B cell (primary cell): Measurements from ENCODE around the gene DDX55. TPM values are rescaled to one million over a fixed set of nuclear protein-coding genes. Genes with fewer than 3 reads are reported as not detected.
"Not testable (repeated sequence)": the region's sequence is repeated elsewhere in the genome, so short reads cannot be mapped to it uniquely, and the experiment has no call there.

Experiments
- ATAC-seq: fragments of 200-7000 bp; cut with Tn5 transposase; one replicate; pipeline ENCODE4 v1.10.0; 2021; ENCODE audit warnings: low read depth, mild to moderate bottlenecking, moderate number of reproducible peaks, moderate library complexity
- CTCF ChIA-PET: fragments of 350-600 bp; sonication (Branson Sonifier 250); formaldehyde crosslinking; loops from one replicate; lab custom pipeline; 2021; ENCODE audit warnings: antibody characterized with exemption, inconsistent platforms; lab: Charles Lee
- POLR2A ChIA-PET: fragments of 350-600 bp; sonication (Branson Sonifier 250); formaldehyde crosslinking; loops from one replicate; lab custom pipeline; 2021; ENCODE audit warnings: antibody characterized with exemption; lab: Charles Lee
- DNase-seq: peaks from one replicate; pipeline ENCODE4 v3.0.0; 2013
- H2AFZ ChIP-seq: 2 replicates; pipeline ENCODE4 v1.6.1; 2012; ENCODE audit warnings: mild to moderate bottlenecking, low read depth, low read length; ENCODE audit not compliant: insufficient read depth, poor library complexity, severe bottlenecking
- H3K27ac ChIP-seq, 2 donors: 1 replicate in 1 of 2; 2 replicates in 1 of 2; pipeline ENCODE4 v1.5.1; 2012 to 2013; ENCODE audit warnings: low read length in 2 of 2, mild to moderate bottlenecking in 2 of 2, moderate library complexity in 1 of 2
- H3K27me3 ChIP-seq, 4 experiments: fragments of 200-600 bp in 1 of 4; sonication (generic) in 1 of 4; replicated peaks in 1 of 4; 1 replicate in 2 of 4; 2 replicates in 2 of 4; pipeline versions ENCODE4 v1.6.1 to v1.7.0; 2013 to 2016; ENCODE audit warnings: low read length in 3 of 4, mild to moderate bottlenecking in 2 of 4, mixed read lengths in 1 of 4, moderate library complexity in 1 of 4; ENCODE audit not compliant: insufficient read depth in 4 of 4, control insufficient read depth in 3 of 4; ENCODE audit errors: control extremely low read depth in 1 of 4
- H3K36me3 ChIP-seq, 2 experiments: replicated peaks in 1 of 2; 1 replicate in 1 of 2; 2 replicates in 1 of 2; pipeline versions ENCODE4 v1.6.1 to v1.7.1; 2013; ENCODE audit warnings: low read length in 1 of 2; ENCODE audit not compliant: insufficient read depth in 2 of 2, control insufficient read depth in 1 of 2; ENCODE audit errors: control extremely low read depth in 1 of 2, extremely low read depth in 1 of 2
- H3K4me1 ChIP-seq, 2 donors: fragments of 200-600 bp in 1 of 2; sonication (generic) in 1 of 2; 1 replicate in 1 of 2; 2 replicates in 1 of 2; pipeline versions ENCODE4 v1.5.1 to v1.6.1; 2013 to 2017; ENCODE audit warnings: low read length in 2 of 2; ENCODE audit not compliant: control insufficient read depth in 2 of 2, insufficient read depth in 2 of 2
- H3K4me2 ChIP-seq: replicated peaks from 2 replicates; pipeline ENCODE3; 2012; ENCODE audit warnings: mild to moderate bottlenecking, low read depth, low read length; ENCODE audit not compliant: poor library complexity, severe bottlenecking
- H3K4me3 ChIP-seq, 5 experiments: fragments of 200-600 bp in 1 of 5; sonication (generic) in 1 of 5; 1 replicate in 3 of 5; 2 replicates in 2 of 5; pipeline versions ENCODE4 v1.5.1 to v1.7.0; 2011 to 2016; ENCODE audit warnings: low read length in 4 of 5, mild to moderate bottlenecking in 4 of 5, low read depth in 2 of 5, control low read depth in 1 of 5, moderate library complexity in 1 of 5; ENCODE audit not compliant: insufficient read depth in 1 of 5; ENCODE audit errors: control extremely low read depth in 1 of 5, extremely low read depth in 1 of 5
- H3K79me2 ChIP-seq: fragments of 200-600 bp; sonication (generic); one replicate; pipeline ENCODE4 v1.6.0; 2016; ENCODE audit warnings: low read length; ENCODE audit not compliant: control insufficient read depth, insufficient read depth
- H3K9ac ChIP-seq: fragments of 200-600 bp; sonication (generic); 2 replicates; pipeline ENCODE4 v1.6.1; 2017; ENCODE audit warnings: mild to moderate bottlenecking, low read length, moderate library complexity
- H3K9me3 ChIP-seq, 3 donors: one replicate each; pipeline versions ENCODE4 v1.6.1 to v1.7.1; 2013; ENCODE audit warnings: low read length in 2 of 3; ENCODE audit not compliant: control insufficient read depth in 2 of 3, insufficient read depth in 1 of 3; ENCODE audit errors: control extremely low read depth in 1 of 3
- H4K20me1 ChIP-seq: 2 replicates; pipeline ENCODE4 v1.6.0; 2012; ENCODE audit warnings: mild to moderate bottlenecking, low read length; ENCODE audit not compliant: insufficient read depth, control insufficient read depth, poor library complexity, severe bottlenecking
- H3K27ac Mint-ChIP-seq: one replicate; pipeline ENCODE4 v1.8.0; 2021; ENCODE audit warnings: mixed read lengths
- H3K27me3 Mint-ChIP-seq: one replicate; pipeline ENCODE4 v1.8.0; 2021; ENCODE audit warnings: mixed read lengths
- H3K4me1 Mint-ChIP-seq: one replicate; pipeline ENCODE4 v1.8.0; 2021; ENCODE audit warnings: mixed read lengths
- H3K4me3 Mint-ChIP-seq: one replicate; pipeline ENCODE4 v1.8.0; 2021; ENCODE audit warnings: mixed read lengths
- H3K9me3 Mint-ChIP-seq: one replicate; pipeline ENCODE4 v1.8.0; 2022; ENCODE audit warnings: mixed read lengths; ENCODE audit not compliant: insufficient read depth
- CTCF ChIP-seq: fragments of 200-600 bp; IDR thresholded peaks from one replicate; pipeline ENCODE4 v1.8.0; 2022; ENCODE audit warnings: antibody characterized with exemption, mild to moderate bottlenecking
- EZH2 ChIP-seq: IDR thresholded peaks from 2 replicates; pipeline ENCODE4 v1.6.1; 2012; ENCODE audit warnings: borderline replicate concordance, low read depth, mild to moderate bottlenecking, moderate library complexity, low read length; ENCODE audit not compliant: insufficient read depth, poor library complexity, severe bottlenecking
- WGBS: methylation state at CpG from one replicate; pipeline ENCODE4 v1.1.5; 2013; ENCODE audit warnings: missing lambda C conversion rate; ENCODE audit not compliant: insufficient coverage; 5-methylcytosine and 5-hydroxymethylcytosine counted together
- intact Hi-C: fragments of 100-400 bp; cut with micrococcal nuclease; formaldehyde crosslinking; loops from one replicate; pipeline ENCODE4 v1.10.0; 2022
- polyA plus RNA-seq: library from polyadenylated mRNA; depleted of rRNA; stranded (reverse); fragments of >200 nt; gene quantifications from 2 replicates; pipeline ENCODE4 v1.2.3, GENCODE V29; 2012
- total RNA-seq, 2 donors: library from RNA; stranded (reverse); fragments of 120-200 nt in 1 of 2; gene quantifications; 1 replicate in 1 of 2; 2 replicates in 1 of 2; pipeline versions ENCODE4 v1.2.3 to v1.2.4, GENCODE V29; 2013 to 2022

DDX55 gene
- total and polyA plus RNA-seq, 2 donors (not counting 1 experiment from before 2014, with no cell fraction given): 33.3 to 39.9 TPM

GRCh38 chr12:123578243-123578642 is 23.7 kb upstream of the DDX55 start:
- H3K9me3 Mint-ChIP-seq: no peaks in the 10 kb centered on the region
- Histone ChIP-seq H2AFZ (no peak overlapping the region), H3K4me3 (no peak overlapping the region), H3K27me3 (no peaks in the 10 kb centered on the region), H4K20me1 (peaks cover 8% of the 10 kb centered on the region), H3K79me2 (peaks cover 11% of the 10 kb centered on the region), H3K4me2 (no peak overlapping the region), H3K36me3 (peaks cover 0 to 3% of the 10 kb centered on the region in 2 experiments), H3K4me1 (peaks cover 11 to 12% of the 10 kb centered on the region in 2 donors), H3K9me3 (no peaks in the 10 kb centered on the region), H3K9ac (no peak overlapping the region), H3K27ac (no peak overlapping the region)
- ATAC-seq (no peak), DNase-seq (no peak)
- TF ChIP-seq CTCF (no peak), EZH2 (no peak)
- intact Hi-C loops: no loop called here
- POLR2A ChIA-PET: no interaction called here
- H3K27ac Mint-ChIP-seq: no peak overlapping the region
- H3K4me1 Mint-ChIP-seq: peaks cover 10% of the 10 kb centered on the region
- no peaks in the 10 kb centered on the region for H3K27me3 Mint-ChIP-seq
- no CpG with 5 or more reads among the region's 3 CpGs for WGBS
- H3K4me3 Mint-ChIP-seq: no peak overlapping the region
- CTCF ChIA-PET: interaction anchor here (0.6 to 0.7 kb wide), 2 partner anchors 310 to 405 kb away, joined by 4 to 6 read pairs; no protein-coding TSS in a partner anchor

GRCh38 chr12:123578829-123579228 is 23.1 kb upstream of the DDX55 start:
- H4K20me1 ChIP-seq, H3K36me3 ChIP-seq, H3K27me3 ChIP-seq, H3K9ac ChIP-seq, H3K4me3 ChIP-seq, CTCF ChIA-PET, POLR2A ChIA-PET, H3K4me3 Mint-ChIP-seq, ATAC-seq, DNase-seq, H2AFZ ChIP-seq, H3K9me3 Mint-ChIP-seq, H3K27ac ChIP-seq, H3K27me3 Mint-ChIP-seq, H3K9me3 ChIP-seq, intact Hi-C loops, H3K4me2 ChIP-seq, H3K27ac Mint-ChIP-seq: not testable (repeated sequence)
- H3K4me1 ChIP-seq: peaks cover 12 to 16% of the 10 kb centered on the region in 2 donors
- H3K4me1 Mint-ChIP-seq: peaks cover 12% of the 10 kb centered on the region
- H3K79me2 ChIP-seq: peaks cover 17% of the 10 kb centered on the region
- WGBS: no CpG with 5 or more reads among the region's 4 CpGs
